IPS-NIHi7 (cell line): Measurements from ENCODE around the gene ZFP64.
"Not testable (repeated sequence)": the region's sequence is repeated elsewhere in the genome, so short reads cannot be mapped to it uniquely, and the experiment has no call there.

Experiments used
- DNase-seq: peaks from one replicate; pipeline ENCODE4 v3.0.0; 2012; ENCODE audit warnings: mixed read lengths; ENCODE audit errors: extremely low spot score

ZFP64 gene

GRCh38 chr20:52191132-52191915 is at the start of gene ZFP64:
Gene ZFP64 (minus strand): TSS chr20:52191779. CDS start chr20:52191636, 143 bp downstream.
- peak; percentile 80 for DNase-seq

- DNase-seq, result no peak
Observed at GRCh38 chr20:52240802-52241201, 49.2 kb upstream of the ZFP64 start.

- DNase-seq, result no peak
Observed at GRCh38 chr20:52239102-52239501, 47.5 kb upstream of the ZFP64 start.

- DNase-seq, result no peak
Observed at GRCh38 chr20:52236292-52236691, 44.7 kb upstream of the ZFP64 start.

- no peak for DNase-seq
Observed at GRCh38 chr20:52235129-52235528, 43.5 kb upstream of the ZFP64 start.

GRCh38 chr20:52234302-52235045 is 42.9 kb upstream of the ZFP64 start:
- DNase-seq, result no peak

- no peak for DNase-seq
Observed at GRCh38 chr20:52231230-52231746, 39.7 kb upstream of the ZFP64 start.

- DNase-seq, result no peak
Observed at GRCh38 chr20:52230409-52230808, 38.8 kb upstream of the ZFP64 start.

GRCh38 chr20:52229346-52229745 is 37.8 kb upstream of the ZFP64 start:
- not testable (repeated sequence) for DNase-seq

- DNase-seq, result no peak
Observed at GRCh38 chr20:52226370-52226769, 34.8 kb upstream of the ZFP64 start.

GRCh38 chr20:52224920-52225319 is 33.3 kb upstream of the ZFP64 start:
- DNase-seq, result no peak

- not testable (repeated sequence) for DNase-seq
Observed at GRCh38 chr20:52221362-52221761, 29.8 kb upstream of the ZFP64 start.

GRCh38 chr20:52220891-52221290 is 29.3 kb upstream of the ZFP64 start:
- DNase-seq, result not testable (repeated sequence)

- peak; percentile 44 for DNase-seq
Observed at GRCh38 chr20:52219441-52219840, 27.9 kb upstream of the ZFP64 start.

GRCh38 chr20:52217689-52218395 is 26.3 kb upstream of the ZFP64 start:
- DNase-seq, result no peak

- DNase-seq, result no peak
Observed at GRCh38 chr20:52213995-52214394, 22.4 kb upstream of the ZFP64 start.

GRCh38 chr20:52212943-52213342 is 21.4 kb upstream of the ZFP64 start:
- DNase-seq, result no peak

- DNase-seq, result no peak
Observed at GRCh38 chr20:52210037-52210990, 18.7 kb upstream of the ZFP64 start.

GRCh38 chr20:52209154-52209571 is 17.6 kb upstream of the ZFP64 start:
- no peak for DNase-seq

GRCh38 chr20:52207020-52207810 is 15.6 kb upstream of the ZFP64 start:
- no peak for DNase-seq
